Right forelimb (tissue), 1 donor: ENCODE measurements around the gene ITPR1.

Experiments used
- DNase-seq: peaks from one replicate; pipeline ENCODE4 v3.0.0-alpha.2; 2018

Gene ITPR1

DNA sequence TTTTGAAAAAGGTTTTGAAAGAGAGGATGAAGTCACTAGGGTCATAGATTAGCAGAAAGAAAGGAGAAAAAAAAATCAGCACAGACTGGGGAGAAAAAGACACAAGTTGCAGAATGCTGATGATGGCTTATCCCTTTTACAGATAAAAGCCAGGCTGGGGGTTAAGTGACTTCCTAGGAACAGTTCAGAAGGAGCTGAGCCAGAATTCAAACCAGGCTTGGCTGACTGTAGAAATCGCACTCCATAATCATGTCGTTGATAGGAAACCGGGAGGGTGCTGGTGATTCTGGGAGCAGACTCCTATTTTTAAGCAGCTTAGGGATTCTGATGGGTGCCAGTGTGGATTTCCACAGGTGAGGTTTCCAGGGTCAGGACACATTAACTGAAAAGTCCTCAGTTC is 326.6 kb downstream of the ITPR1 start:
- no peak for DNase-seq

GRCh38 chr3:4820296-4821121 is 327.4 kb downstream of the ITPR1 start:
- no peak for DNase-seq

DNA sequence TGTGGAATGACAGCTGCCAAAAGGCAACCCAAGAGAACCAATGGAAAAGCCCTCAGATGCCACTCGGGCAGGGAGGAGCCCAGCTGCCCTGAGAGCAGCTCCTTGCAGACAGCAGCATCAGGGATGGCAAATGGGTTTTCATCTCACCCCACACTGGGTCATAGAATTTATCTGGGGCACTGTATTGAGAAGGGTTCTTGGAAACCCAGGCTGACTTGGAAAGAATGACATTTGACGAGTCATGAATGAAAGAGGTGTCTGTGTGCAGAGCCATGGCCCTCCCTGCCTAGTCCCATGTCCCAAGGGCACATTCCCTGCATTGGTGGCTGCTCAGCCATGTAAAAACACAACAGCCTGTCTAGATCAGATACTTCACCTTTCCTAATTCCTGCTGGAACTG is 328.2 kb downstream of the ITPR1 start:
- no peak for DNase-seq

- no peak for DNase-seq
These were observed 328.8 kb downstream of the ITPR1 start for GRCh38 chr3:4821975-4822374.

- no peak for DNase-seq
These were observed 329.4 kb downstream of the ITPR1 start for GRCh38 chr3:4822568-4822967.

- no peak for DNase-seq
These were observed 330.2 kb downstream of the ITPR1 start for GRCh38 chr3:4823385-4823784.

- no peak for DNase-seq
These were observed 331.1 kb downstream of the ITPR1 start for GRCh38 chr3:4823986-4824925.

GRCh38 chr3:4824926-4825325 is 331.8 kb downstream of the ITPR1 start:
- DNase-seq = no peak

GRCh38 chr3:4825436-4826236 is 332.5 kb downstream of the ITPR1 start:
- DNase-seq = no peak

DNA sequence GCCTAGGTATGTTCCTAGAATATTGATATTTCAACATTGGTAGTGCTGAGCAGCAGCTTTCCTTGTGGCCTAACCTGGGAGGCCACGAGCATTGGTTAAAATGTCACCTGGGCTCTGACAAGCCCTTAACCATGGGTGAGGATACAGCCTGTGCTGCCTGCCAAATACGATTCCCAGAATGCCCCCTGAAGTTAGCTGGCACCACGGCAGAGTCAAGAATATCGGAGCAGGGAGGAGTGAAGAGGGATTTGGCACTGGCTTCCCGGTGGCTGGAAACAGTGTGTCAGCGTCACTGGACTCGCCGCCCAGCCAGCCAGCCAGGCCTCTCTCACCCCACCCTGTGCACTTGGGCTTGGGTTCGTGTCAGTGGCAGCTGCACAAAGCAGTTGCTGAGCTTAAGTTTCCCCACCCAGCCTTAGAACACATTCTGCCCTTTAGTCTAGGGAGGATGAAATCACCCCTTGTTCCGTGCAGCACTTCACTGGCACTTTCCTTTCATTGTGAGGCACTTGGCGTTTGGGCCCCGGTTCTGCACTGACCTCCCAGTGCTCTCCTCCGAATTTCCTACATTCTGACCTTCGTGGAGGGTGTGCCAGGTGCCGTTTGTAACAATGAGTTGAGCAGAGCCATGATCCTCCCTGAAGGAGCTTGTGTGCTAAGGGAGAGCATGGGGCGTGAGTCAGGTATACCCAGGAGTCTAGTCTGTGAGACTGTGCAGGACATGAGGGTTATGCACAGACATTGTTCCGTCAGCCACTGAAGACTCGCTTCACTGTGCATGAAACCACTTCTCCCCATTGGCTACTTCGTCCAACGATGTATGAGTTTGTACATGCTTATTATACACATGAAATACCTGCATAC is 333.3 kb downstream of the ITPR1 start:
- peak; percentile 85 for DNase-seq

- no peak for DNase-seq
These were observed 334.6 kb downstream of the ITPR1 start for GRCh38 chr3:4827767-4828166.

GRCh38 chr3:4828279-4829030 is 335.3 kb downstream of the ITPR1 start:
- DNase-seq = no peak

DNA sequence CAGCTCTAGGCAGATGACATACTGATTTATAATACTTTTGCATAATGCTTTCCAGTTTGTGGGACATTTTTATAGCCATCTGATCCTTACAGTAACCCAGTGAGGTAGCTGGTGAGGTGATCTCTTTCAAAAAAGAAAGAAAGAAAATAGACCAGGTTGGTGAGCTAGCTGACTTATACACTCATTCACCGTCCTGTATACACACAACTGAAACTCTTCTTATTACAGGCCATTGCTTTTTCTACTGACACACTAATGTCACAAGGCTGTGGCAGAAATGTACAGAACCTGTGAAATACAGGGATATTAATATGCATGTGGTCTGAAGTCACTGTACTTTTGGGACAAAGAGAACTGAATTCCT is 335.9 kb downstream of the ITPR1 start:
- no peak for DNase-seq

- no peak for DNase-seq
These were observed 337.4 kb downstream of the ITPR1 start for GRCh38 chr3:4830586-4830914.

DNA sequence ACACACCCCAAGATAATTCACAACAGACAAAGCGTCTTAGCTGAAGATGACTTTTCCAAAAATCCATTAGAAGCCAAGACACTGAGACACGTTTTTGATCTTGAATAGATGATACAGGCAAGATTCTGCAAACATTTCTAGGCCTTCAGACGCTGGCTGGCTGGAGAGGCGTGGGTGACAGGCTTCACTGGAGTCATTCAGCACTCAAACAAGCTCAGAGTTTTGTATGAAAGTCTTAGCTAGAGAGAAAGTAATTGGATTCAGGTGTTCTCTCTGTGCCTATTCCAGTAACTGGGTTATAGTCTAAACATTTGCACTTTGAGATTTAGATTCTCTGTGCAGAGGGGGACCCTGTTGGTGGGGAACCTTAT is 338.4 kb downstream of the ITPR1 start:
- no peak for DNase-seq

- no peak for DNase-seq
These were observed 340.3 kb downstream of the ITPR1 start for GRCh38 chr3:4833471-4833870.

DNA sequence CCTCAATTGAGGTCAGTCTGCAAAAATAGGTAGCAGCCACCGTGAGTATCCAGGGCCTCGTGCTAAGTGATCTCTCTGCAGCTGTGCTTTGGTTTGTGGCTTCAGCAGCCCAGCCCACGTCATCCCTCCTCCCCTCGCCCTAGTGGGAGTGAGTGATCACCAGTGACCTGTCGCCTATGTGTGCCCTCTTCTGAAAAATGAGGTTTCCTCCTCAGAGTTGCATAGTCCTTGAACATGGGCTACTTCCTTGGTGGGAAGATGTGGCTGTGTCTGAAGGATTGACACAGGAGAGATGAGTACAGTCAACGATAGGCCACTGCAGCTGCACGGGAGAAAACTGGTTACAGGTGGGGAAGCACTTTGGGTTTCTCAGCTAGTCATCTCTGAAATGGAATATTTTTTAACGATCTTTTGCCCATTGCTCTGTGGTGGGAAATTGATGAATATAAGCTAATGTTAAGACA is 341.3 kb downstream of the ITPR1 start:
- no peak for DNase-seq

GRCh38 chr3:4835616-4836043 is 342.5 kb downstream of the ITPR1 start:
- no peak for DNase-seq

DNA sequence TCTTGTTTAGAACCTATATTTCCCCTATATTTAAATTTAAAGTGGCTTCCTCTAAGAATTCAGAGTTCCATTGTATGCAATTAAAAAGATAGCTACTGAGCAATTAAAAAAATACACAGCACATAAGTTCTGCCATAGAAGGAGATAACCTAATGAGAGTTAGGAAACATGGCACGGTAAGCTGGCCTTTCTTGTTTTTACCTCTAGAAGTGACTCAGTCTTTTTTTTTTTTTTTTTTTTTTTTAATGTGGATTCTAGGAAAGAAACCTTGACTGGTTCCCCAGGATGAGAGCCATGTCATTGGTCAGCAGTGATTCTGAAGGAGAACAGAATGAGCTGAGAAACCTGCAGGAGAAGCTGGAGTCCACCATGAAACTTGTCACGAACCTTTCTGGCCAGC is 343.4 kb downstream of the ITPR1 start:
- no peak for DNase-seq

DNA sequence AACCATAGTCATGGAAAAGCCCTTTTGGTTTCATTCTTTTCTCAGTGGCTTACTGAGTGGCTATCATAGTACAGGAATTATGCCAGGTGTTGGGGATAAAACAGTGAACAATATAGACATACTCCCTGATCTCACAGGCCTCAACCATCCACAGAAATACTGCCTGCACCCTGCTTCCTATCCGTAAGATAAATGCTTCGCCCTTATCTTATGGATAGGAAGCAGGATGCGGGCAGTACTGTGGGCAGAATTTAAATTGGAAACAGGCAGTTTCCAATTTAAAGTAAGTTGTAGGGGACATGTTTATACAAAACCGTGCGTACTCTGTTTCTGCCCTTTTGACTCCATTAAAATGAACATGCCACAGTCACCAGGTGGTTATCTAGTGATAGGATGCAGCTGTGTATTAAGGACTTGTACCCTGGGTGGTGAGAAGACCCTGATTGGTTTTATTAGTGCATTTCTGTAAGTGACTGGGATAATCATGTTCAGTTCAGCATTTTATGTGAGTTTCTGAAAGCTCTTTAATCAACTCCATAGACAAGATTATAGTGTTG is 344.3 kb downstream of the ITPR1 start:
- no peak for DNase-seq

DNA sequence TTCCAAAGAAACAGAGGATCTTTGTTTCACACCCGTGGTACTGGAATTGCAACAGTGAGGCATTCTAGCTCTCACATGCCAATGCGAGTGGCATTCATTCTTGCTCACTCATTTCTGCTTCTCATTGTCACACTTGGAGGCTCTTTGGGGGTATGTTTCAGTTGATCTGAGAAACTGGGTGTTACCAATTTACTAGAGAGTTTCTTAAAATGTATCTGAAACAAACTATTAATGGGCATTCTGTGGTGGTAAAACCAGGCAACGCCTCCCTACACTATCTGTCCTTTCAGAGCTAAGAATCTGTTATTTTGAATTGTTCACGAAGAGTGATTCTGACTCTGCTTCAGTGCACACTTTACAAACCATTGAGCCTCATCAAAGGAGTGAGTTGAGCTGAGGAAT is 345.5 kb downstream of the ITPR1 start:
- DNase-seq = no peak
